IMR-90 (cell line): Measurements from ENCODE around the gene POLR1H. TPM values are rescaled to one million over a fixed set of nuclear protein-coding genes. Genes with fewer than 3 reads are reported as not detected.

ENCODE experiments used
- ATAC-seq: fragments of 200-7000 bp; cut with Tn5 transposase; 2 replicates; pipeline ENCODE4 v1.9.1; 2020; ENCODE audit warnings: low read depth, mild to moderate bottlenecking, moderate library complexity
- BruUV-seq: library from RNA; stranded (reverse); fragments of 400-500 nt; replicated peaks from 2 replicates; lab custom pipeline; 2021; lab: Mats Ljungman, UMichigan
- CTCF ChIA-PET: fragments of 300-600 bp; formaldehyde crosslinking; extraction: SDS; loops from one replicate; lab custom pipeline; 2021; ENCODE audit warnings: antibody characterized with exemption; lab: Yijun Ruan, JAX
- POLR2A ChIA-PET: fragments of 300-600 bp; sonication (Branson Sonifier 250); formaldehyde crosslinking; loops from one replicate; lab custom pipeline; 2022; ENCODE audit warnings: antibody characterized with exemption; ENCODE audit not compliant: unreplicated experiment; lab: Charles Lee
- DNase-seq: peaks from one replicate; pipeline ENCODE4 v3.0.0; 2013
- H2AFZ ChIP-seq: replicated peaks from 2 replicates; pipeline ENCODE3; 2013; ENCODE audit warnings: low read length, mild to moderate bottlenecking; ENCODE audit not compliant: poor library complexity
- H2AK5ac ChIP-seq: 2 replicates; pipeline ENCODE4 v1.6.1; 2013; ENCODE audit warnings: low read depth, low read length, inconsistent platforms
- H2AK9ac ChIP-seq: replicated peaks from 2 replicates; pipeline ENCODE3; 2013; ENCODE audit warnings: mild to moderate bottlenecking, low read depth, low read length, moderate library complexity; ENCODE audit not compliant: poor library complexity
- H2BK120ac ChIP-seq: 2 replicates; pipeline ENCODE4 v1.6.1; 2013; ENCODE audit warnings: low read depth, low read length, inconsistent platforms
- H2BK15ac ChIP-seq: 3 replicates; pipeline ENCODE4 v1.6.1; 2013; ENCODE audit warnings: low read depth, low read length, inconsistent platforms
- H2BK20ac ChIP-seq: 2 replicates; pipeline ENCODE4 v1.6.1; 2013; ENCODE audit warnings: low read depth, mild to moderate bottlenecking, inconsistent platforms, low read length, moderate library complexity
- H2BK5ac ChIP-seq: 2 replicates; pipeline ENCODE4 v1.6.1; 2013; ENCODE audit warnings: mild to moderate bottlenecking, low read depth, low read length, inconsistent platforms; ENCODE audit not compliant: poor library complexity, severe bottlenecking
- H3K14ac ChIP-seq: replicated peaks from 2 replicates; pipeline ENCODE4 v1.6.1; 2013; ENCODE audit warnings: low read depth, low read length, inconsistent platforms
- H3K18ac ChIP-seq: 2 replicates; pipeline ENCODE4 v1.6.1; 2013; ENCODE audit warnings: low read depth, low read length, control low read depth
- H3K23ac ChIP-seq: 2 replicates; pipeline ENCODE4 v1.6.1; 2013; ENCODE audit warnings: low read depth, low read length, inconsistent platforms
- H3K27ac ChIP-seq: 2 replicates; pipeline ENCODE4 v1.5.1; 2013; ENCODE audit warnings: mild to moderate bottlenecking, control low read depth, low read length; ENCODE audit not compliant: insufficient read depth
- H3K27me3 ChIP-seq: 2 replicates; pipeline ENCODE4 v1.6.1; 2013; ENCODE audit warnings: low read length; ENCODE audit not compliant: control insufficient read depth, insufficient read depth
- H3K36me3 ChIP-seq: 2 replicates; pipeline ENCODE4 v1.6.1; 2013; ENCODE audit warnings: low read length, mixed read lengths; ENCODE audit not compliant: control insufficient read depth, insufficient read depth
- H3K4ac ChIP-seq: 2 replicates; pipeline ENCODE4 v1.6.1; 2013; ENCODE audit warnings: low read depth, low read length, inconsistent platforms
- H3K4me1 ChIP-seq: 2 replicates; pipeline ENCODE4 v1.6.1; 2013; ENCODE audit warnings: low read length, mixed read lengths; ENCODE audit not compliant: control insufficient read depth, insufficient read depth
- H3K4me2 ChIP-seq: 2 replicates; pipeline ENCODE4 v1.6.1; 2013; ENCODE audit warnings: low read depth, mild to moderate bottlenecking, control low read depth, low read length, moderate library complexity
- H3K4me3 ChIP-seq: 2 replicates; pipeline ENCODE4 v1.5.1; 2013; ENCODE audit warnings: low read depth, mild to moderate bottlenecking, control low read depth, low read length, moderate library complexity; ENCODE audit not compliant: insufficient read depth
- H3K56ac ChIP-seq: 2 replicates; pipeline ENCODE4 v1.6.1; 2013; ENCODE audit warnings: low read length, inconsistent platforms; ENCODE audit not compliant: insufficient read depth; ENCODE audit errors: extremely low read depth
- H3K79me1 ChIP-seq, 2 experiments: 2 replicates each; pipeline ENCODE4 v1.6.1; 2013; ENCODE audit warnings: low read length in 2 of 2, inconsistent platforms in 1 of 2, low read depth in 1 of 2
- H3K9ac ChIP-seq: 2 replicates; pipeline ENCODE4 v1.6.1; 2013; ENCODE audit warnings: low read depth, low read length, control low read depth
- H3K9me1 ChIP-seq: 2 replicates; pipeline ENCODE4 v1.6.1; 2013; ENCODE audit warnings: low read length, inconsistent platforms; ENCODE audit not compliant: insufficient read depth
- H3K9me3 ChIP-seq: 2 replicates; pipeline ENCODE4 v1.6.1; 2013; ENCODE audit warnings: low read length; ENCODE audit not compliant: control insufficient read depth, insufficient read depth
- H4K20me1 ChIP-seq: 2 replicates; pipeline ENCODE4 v1.6.1; 2013; ENCODE audit warnings: low read length, inconsistent platforms; ENCODE audit not compliant: insufficient read depth
- H4K5ac ChIP-seq: 2 replicates; pipeline ENCODE4 v1.6.1; 2013; ENCODE audit warnings: mild to moderate bottlenecking, low read depth, low read length, control low read depth
- H4K8ac ChIP-seq, 2 experiments: 2 replicates each; pipeline ENCODE4 v1.6.1; 2013; ENCODE audit warnings: low read depth in 2 of 2, low read length in 2 of 2, control low read depth in 1 of 2, inconsistent platforms in 1 of 2
- H4K91ac ChIP-seq: 2 replicates; pipeline ENCODE4 v1.6.1; 2013; ENCODE audit warnings: low read depth, low read length, inconsistent platforms; ENCODE audit not compliant: insufficient read depth
- CTCF ChIP-seq: conservative IDR thresholded peaks from 2 replicates; pipeline ENCODE4 v1.5.1; 2012; ENCODE audit warnings: mild to moderate bottlenecking, low read depth, low read length, improper control_type of control experiment
- ELK1 ChIP-seq: fragments of 150-350 bp; IDR thresholded peaks from 2 replicates; pipeline ENCODE4 v1.6.1; 2016; ENCODE audit warnings: low read depth, mild to moderate bottlenecking, low read length, moderate library complexity, borderline replicate concordance
- FOS ChIP-seq: fragments of 150-350 bp; IDR thresholded peaks from 2 replicates; pipeline ENCODE4 v1.6.1; 2016; ENCODE audit warnings: low read depth, low read length
- MAZ ChIP-seq: IDR thresholded peaks from 2 replicates; pipeline ENCODE4 v1.6.1; 2012; ENCODE audit warnings: low read depth, mild to moderate bottlenecking, low read length, improper control_type of control experiment, moderate library complexity, borderline replicate concordance
- NFE2L2 ChIP-seq: fragments of 150-350 bp; IDR thresholded peaks from 2 replicates; pipeline ENCODE4 v1.6.1; 2016; ENCODE audit warnings: low read depth, mild to moderate bottlenecking, low read length
- RAD21 ChIP-seq: IDR thresholded peaks from 2 replicates; pipeline ENCODE4 v1.6.1; 2012; ENCODE audit warnings: low read length, improper control_type of control experiment
- RFX5 ChIP-seq: IDR thresholded peaks from 2 replicates; pipeline ENCODE4 v1.8.0; 2012; ENCODE audit warnings: low read depth, mild to moderate bottlenecking, low read length, moderate library complexity
- SMC3 ChIP-seq: fragments of 150-350 bp; IDR thresholded peaks from 2 replicates; pipeline ENCODE4 v1.6.1; 2016; ENCODE audit warnings: low read depth, mild to moderate bottlenecking, antibody characterized with exemption, low read length, moderate library complexity
- WGBS, 2 experiments: methylation state at CpG; one replicate each; pipeline versions ENCODE4 v1.1.5 to v1.1.7; 2013; ENCODE audit warnings: missing lambda C conversion rate in 2 of 2; ENCODE audit not compliant: insufficient read length in 1 of 2; ENCODE audit errors: extremely low coverage in 2 of 2; 5-methylcytosine and 5-hydroxymethylcytosine counted together
- dilution Hi-C: fragments of 300-500 bp; cut with HindIII; formaldehyde crosslinking; loops from one replicate; pipeline ENCODE4 v1.14.3; 2018; ENCODE audit warnings: low sequenced_read_pairs; ENCODE audit not compliant: unreplicated experiment
- in situ Hi-C: fragments of 300-500 bp; cut with MboI; formaldehyde crosslinking; loops from 3 replicates; pipeline ENCODE4 v1.14.3; 2019; ENCODE audit warnings: low sequenced_read_pairs, inconsistent platforms, mixed read lengths
- intact Hi-C: fragments of 100-400 bp; cut with micrococcal nuclease; formaldehyde crosslinking; loops from 2 replicates; pipeline ENCODE4 v1.10.0; 2022
- polyA plus RNA-seq, 3 experiments: library from polyadenylated mRNA; depleted of rRNA; stranded (reverse); fragments of >200 nt; gene quantifications; 2 replicates each; pipeline ENCODE4 v1.2.3, GENCODE V29; 2012; ENCODE audit warnings: low replicate concordance in 1 of 3
- total RNA-seq: library from RNA; depleted of rRNA; stranded (reverse); fragments of >200 nt; gene quantifications from 2 replicates; pipeline ENCODE4 v1.2.3, GENCODE V29; 2012

POLR1H gene
- total and polyA plus RNA-seq, 2 of the 4 experiments (the other 2 are of a cell fraction), result 24.6 to 34.6 TPM

GRCh38 chr6:30101444-30102413 is 40.7 kb downstream of the POLR1H start:
- in situ Hi-C loops (no loop called here), intact Hi-C loops (loop anchor here (2.0 to 5.0 kb wide), 2 partner anchors 35 to 116 kb away; partner anchors contain the start of gene PPP1R11), dilution Hi-C loops (no loop called here)
- Histone ChIP-seq H2AFZ (peak overlapping the region; percentile 93), H2BK20ac (no peak overlapping the region), H3K4ac (peak overlapping the region; percentile 49; the same call in 1 of the 2 replicates), H3K9ac (peak overlapping the region; percentile 47), H4K91ac (peak overlapping the region; percentile 62; the same call in 1 of the 2 replicates), H4K20me1 (no peaks in the 10 kb centered on the region), H4K5ac (peak overlapping the region; percentile 71), H2AK9ac (no peak overlapping the region), H3K23ac (peak overlapping the region; percentile 41; the same call in 1 of the 2 replicates), H3K56ac (no peak overlapping the region), H3K79me1 (no peaks in the 10 kb centered on the region), H2BK5ac (no peak overlapping the region), H3K27me3 (peaks cover 58% of the 10 kb centered on the region), H3K9me3 (peaks cover 2% of the 10 kb centered on the region; the same call in 1 of the 2 replicates), H3K9me1 (no peaks in the 10 kb centered on the region; the same call in 1 of the 2 replicates), H3K18ac (peak overlapping the region; percentile 37; the same call in 1 of the 2 replicates), H3K4me2 (peak overlapping the region; percentile 80), H2BK15ac (no peak overlapping the region), H4K8ac (peak overlapping the region; percentile 73 to 88; a peak in 2 of 4 replicates), H2BK120ac (no peak overlapping the region), H3K14ac (no peak overlapping the region), H3K4me3 (peak overlapping the region; percentile 43), H2AK5ac (no peak overlapping the region), H3K4me1 (peaks cover 6% of the 10 kb centered on the region), H3K36me3 (no peaks in the 10 kb centered on the region), H3K27ac (no peak overlapping the region)
- POLR2A ChIA-PET, result interaction anchor here (0.6 kb wide), 1 partner anchor 35 kb away, joined by 4 read pairs; the partner anchor contains the start of gene PPP1R11
- ATAC-seq (peak; percentile 97), DNase-seq (peak; percentile 77)
- CTCF ChIA-PET, result interaction anchor here (0.8 to 1.6 kb wide), 2 partner anchors 14 to 29 kb away, joined by 3 to 16 read pairs; no protein-coding TSS in a partner anchor
- 5% methylated on average over 25 of the region's 51 CpGs; no CpG with 5 or more reads in 1 of the 2 experiments for WGBS, 2 experiments
- peak; percentile 20; the same call in 1 of the 2 replicates for TF ChIP-seq RAD21
- no peak for TF ChIP-seq NFE2L2
- no peak for TF ChIP-seq FOS
- no peak for TF ChIP-seq SMC3
- TF ChIP-seq RFX5, result no peak
- peak; percentile 26; the same call in 1 of the 2 replicates for TF ChIP-seq MAZ
- peak; percentile 33 for TF ChIP-seq CTCF
- TF ChIP-seq ELK1, result no peak
- no TSS peak for BruUV-seq
